K562 (cell line): ENCODE data around the gene SPATA16. TPM values are rescaled to one million over a fixed set of nuclear protein-coding genes. Genes with fewer than 3 reads are reported as not detected.
A peak's percentile ranks its signal among the peaks of the same experiment; 100 is the strongest.

Experiments used
- ATAC-seq: fragments of 200-7000 bp; cut with Tn5 transposase; 3 replicates; pipeline ENCODE4 v1.9.1; 2020; ENCODE audit warnings: moderate library complexity
- BruUV-seq: library from RNA; stranded (reverse); fragments of 400-500 nt; replicated peaks from 2 replicates; lab custom pipeline; 2021; lab: Mats Ljungman, UMichigan
- CTCF ChIA-PET: fragments of 300-600 bp; formaldehyde crosslinking; extraction: SDS; loops from one replicate; lab custom pipeline; 2021; ENCODE audit warnings: low intra/inter-chr PET ratio; lab: Yijun Ruan, JAX
- POLR2A ChIA-PET: fragments of 300-600, 350-650 bp; sonication (Branson Sonifier 250); formaldehyde crosslinking; extraction: SDS; loops from one replicate; lab custom pipeline; 2021; ENCODE audit warnings: antibody characterized with exemption, inconsistent platforms; lab: Yijun Ruan, JAX
- DNase-seq, 4 experiments: peaks; one replicate each; pipeline versions ENCODE4 v3.0.0 to v3.0.0-alpha.2; 2011 to 2018; ENCODE audit warnings: low spot score in 3 of 4, mixed read lengths in 3 of 4; ENCODE audit errors: extremely low read depth in 1 of 4
- FAIRE-seq: peaks from 2 replicates; lab custom pipeline; 2011; peaks lifted over from hg19 to GRCh38; lab: Jason Lieb, UNC
- H2AFZ ChIP-seq: 2 replicates; pipeline ENCODE4 v1.6.0; 2011; ENCODE audit warnings: low read depth, low read length, control low read depth, inconsistent platforms
- H3K27ac ChIP-seq: fragments of 200-600 bp; 3 replicates; pipeline ENCODE4 v1.8.0; 2011; ENCODE audit warnings: low read depth, mild to moderate bottlenecking, control low read depth, inconsistent platforms, low read length, moderate library complexity, mixed read lengths; ENCODE audit errors: extremely low read depth
- H3K27me3 ChIP-seq, 2 experiments: fragments of 300-600 bp in 1 of 2; 2 replicates in 1 of 2; 3 replicates in 1 of 2; pipeline versions ENCODE4 v1.6.0 to v1.8.0; 2011; ENCODE audit warnings: inconsistent platforms in 2 of 2, low read length in 2 of 2, mild to moderate bottlenecking in 1 of 2, mixed read lengths in 1 of 2, moderate library complexity in 1 of 2; ENCODE audit not compliant: control insufficient read depth in 2 of 2, insufficient read depth in 2 of 2
- H3K36me3 ChIP-seq: fragments of 300-600 bp; 3 replicates; pipeline ENCODE4 v1.8.0; 2011; ENCODE audit warnings: mild to moderate bottlenecking, low read length, inconsistent platforms; ENCODE audit not compliant: control insufficient read depth, insufficient read depth
- H3K4me1 ChIP-seq, 2 experiments: fragments of 200-600 bp in 1 of 2; replicated peaks in 1 of 2; 2 replicates in 1 of 2; 3 replicates in 1 of 2; pipeline versions ENCODE4 v1.5.1 to v1.8.0; 2011; ENCODE audit warnings: inconsistent platforms in 2 of 2, low read length in 2 of 2, mild to moderate bottlenecking in 1 of 2, mixed read lengths in 1 of 2, moderate library complexity in 1 of 2; ENCODE audit not compliant: control insufficient read depth in 2 of 2, insufficient read depth in 2 of 2
- H3K4me2 ChIP-seq: 2 replicates; pipeline ENCODE4 v1.6.1; 2011; ENCODE audit warnings: low read length, control low read depth, inconsistent platforms, mixed read lengths; ENCODE audit not compliant: insufficient read depth
- H3K4me3 ChIP-seq: fragments of 200-600 bp; sonication (generic), shearing (Covaris generic); 2 replicates; pipeline ENCODE4 v1.5.1; 2016; ENCODE audit warnings: control low read depth, inconsistent platforms
- H3K79me2 ChIP-seq: fragments of 200-600 bp; 3 replicates; pipeline ENCODE4 v1.8.0; 2011; ENCODE audit warnings: low read length, inconsistent platforms; ENCODE audit not compliant: control insufficient read depth, insufficient read depth
- H3K9ac ChIP-seq, 2 experiments: 2 replicates each; pipeline versions ENCODE4 v1.6.0 to v1.6.1; 2011; ENCODE audit warnings: low read depth in 2 of 2, low read length in 2 of 2, control low read depth in 1 of 2, inconsistent platforms in 1 of 2, mild to moderate bottlenecking in 1 of 2, mixed read lengths in 1 of 2; ENCODE audit not compliant: insufficient read depth in 1 of 2
- H3K9me1 ChIP-seq: one replicate; pipeline ENCODE4 v1.6.0; 2011; ENCODE audit warnings: inconsistent platforms, mild to moderate bottlenecking, low read length, moderate library complexity; ENCODE audit not compliant: control insufficient read depth, insufficient read depth
- H3K9me3 ChIP-seq: replicated peaks from 2 replicates; pipeline ENCODE4 v1.5.1; 2011; ENCODE audit warnings: low read depth, low read length, inconsistent platforms; ENCODE audit not compliant: control insufficient read depth, insufficient read depth
- H4K20me1 ChIP-seq: replicated peaks from 2 replicates; pipeline ENCODE4 v1.6.1; 2011; ENCODE audit warnings: low read length, inconsistent platforms, mixed read lengths; ENCODE audit not compliant: control insufficient read depth, insufficient read depth
- ARID1B ChIP-seq: fragments of 450-650 bp; IDR thresholded peaks from 2 replicates; pipeline ENCODE4 v1.6.1; 2016; ENCODE audit warnings: antibody characterized with exemption, mild to moderate bottlenecking, inconsistent platforms
- CBX8 ChIP-seq: fragments of 200-600 bp; sonication (generic); IDR thresholded peaks from 2 replicates; pipeline ENCODE4 v1.6.1; 2012; ENCODE audit warnings: borderline replicate concordance, mixed run types, low read depth, mild to moderate bottlenecking, moderate library complexity, mixed read lengths, low read length, control low read depth, inconsistent platforms; ENCODE audit not compliant: poor library complexity, severe bottlenecking; ENCODE audit errors: extremely low read depth
- DDX20 ChIP-seq: fragments of 450-650 bp; IDR thresholded peaks from 2 replicates; pipeline ENCODE4 v1.6.1; 2016; ENCODE audit warnings: missing genetic modification characterization, low read depth, mild to moderate bottlenecking, missing compliant biosample characterization, moderate library complexity
- DPF2 ChIP-seq: fragments of 450-650 bp; IDR thresholded peaks from 2 replicates; pipeline ENCODE4 v1.6.1; 2016
- JUN ChIP-seq, 2 experiments: sonication (generic) in 1 of 2; formaldehyde crosslinking in 1 of 2; IDR thresholded peaks; 2 replicates each; pipeline versions ENCODE4 v1.6.1 to v1.8.0; 2012 to 2022; ENCODE audit warnings: borderline replicate concordance in 2 of 2, mild to moderate bottlenecking in 2 of 2, improper control_type of control experiment in 1 of 2, low read depth in 1 of 2, low read length in 1 of 2, missing genetic modification reagents in 1 of 2
- JUND ChIP-seq, 2 experiments: IDR thresholded peaks; 2 replicates in 1 of 2; 3 replicates in 1 of 2; pipeline ENCODE4 v1.6.1; 2011; ENCODE audit warnings: borderline replicate concordance in 2 of 2, low read depth in 2 of 2, low read length in 2 of 2, improper control_type of control experiment in 1 of 2, missing biosample characterization in 1 of 2, missing genetic modification characterization in 1 of 2, missing genetic modification reagents in 1 of 2
- MEF2D ChIP-seq: conservative IDR thresholded peaks from 2 replicates; pipeline ENCODE4 v1.6.1; 2016; ENCODE audit warnings: low read depth, missing genetic modification characterization, missing compliant biosample characterization
- NR2C2 ChIP-seq, 2 experiments: fragments of 200-800 bp in 1 of 2; sonication (Bioruptor generic) in 1 of 2; sonication (generic) in 1 of 2; formaldehyde crosslinking in 1 of 2; IDR thresholded peaks; 2 replicates each; pipeline versions ENCODE4 v1.6.1 to v1.8.0; 2016 to 2022; ENCODE audit warnings: mild to moderate bottlenecking in 1 of 2, missing compliant biosample characterization in 1 of 2, missing genetic modification characterization in 1 of 2, missing genetic modification reagents in 1 of 2
- PHF21A ChIP-seq: fragments of 450-650 bp; IDR thresholded peaks from 2 replicates; pipeline ENCODE4 v1.6.1; 2017; ENCODE audit warnings: low read depth, borderline replicate concordance
- RAD51 ChIP-seq: fragments of 450-650 bp; IDR thresholded peaks from 2 replicates; pipeline ENCODE4 v1.7.1; 2016; ENCODE audit warnings: low read depth, mild to moderate bottlenecking, borderline replicate concordance
- RBM34 ChIP-seq: fragments of 200-400 bp; formaldehyde crosslinking; IDR thresholded peaks from 2 replicates; pipeline ENCODE4 v1.6.1; 2018; ENCODE audit warnings: low read length, borderline replicate concordance; ENCODE audit not compliant: insufficient read depth
- ZNF165 ChIP-seq: fragments of 250-450 bp; sonication (Bioruptor Pico); IDR thresholded peaks from 2 replicates; pipeline ENCODE4 v1.4.0; 2020; ENCODE audit warnings: borderline replicate concordance
- ZNF212 ChIP-seq: fragments of 450-650 bp; formaldehyde crosslinking; IDR thresholded peaks from 2 replicates; pipeline ENCODE4 v1.4.0; 2020; ENCODE audit warnings: mild to moderate bottlenecking
- ZSCAN32 ChIP-seq: fragments of 450-650 bp; formaldehyde crosslinking; IDR thresholded peaks from 2 replicates; pipeline ENCODE4 v1.4.0; 2020; ENCODE audit warnings: mild to moderate bottlenecking, moderate library complexity
- WGBS: fragments of 100-300 bp; shearing (Covaris generic); methylation state at CpG from one replicate; pipeline ENCODE4 v1.1.6; 2016; ENCODE audit warnings: low coverage, mixed read lengths; ENCODE audit not compliant: insufficient coverage; ENCODE audit errors: missing lambda C conversion rate; 5-methylcytosine and 5-hydroxymethylcytosine counted together
- in situ Hi-C: fragments of 300-500 bp; cut with MboI; formaldehyde crosslinking; loops from 4 replicates; pipeline ENCODE4 v1.15.0; 2018; ENCODE audit warnings: inconsistent platforms, mixed read lengths
- intact Hi-C: fragments of 100-400 bp; cut with micrococcal nuclease; formaldehyde crosslinking; loops from 2 replicates; pipeline ENCODE4 v1.14.2; 2022
- polyA plus RNA-seq, 8 experiments: library from polyadenylated mRNA; depleted of rRNA in 4 of 8; stranded (reverse) in 5 of 8; unstranded in 3 of 8; fragments of >200 nt; fragmentation: Nextera tagmentation in 2 of 8; fragmentation: Illumina TruSeq in 1 of 8; extraction: Ambion mirVana in 2 of 8; extraction: Trizol in 1 of 8; gene quantifications; 2 replicates each; pipeline versions ENCODE4 v1.2.1 to v1.2.3, GENCODE V29; 2011 to 2014; ENCODE audit warnings: inconsistent platforms in 1 of 8, missing spikeins in 1 of 8
- total RNA-seq, 7 experiments: library from RNA; depleted of rRNA in 6 of 7; stranded (reverse); fragments of >200 nt in 6 of 7; fragmentation: Illumina TruSeq in 2 of 7; extraction: Trizol in 2 of 7; gene quantifications; 2 replicates each; pipeline versions ENCODE4 v1.2.1 to v1.2.3, GENCODE V29; 2011 to 2021; ENCODE audit warnings: low replicate concordance in 1 of 7
- TF ChIP-seq, protein P1 (sequence below): fragments of 250-450 bp; sonication (Bioruptor Pico); IDR thresholded peaks from 2 replicates; pipeline ENCODE4 v1.5.0; 2021
- TF ChIP-seq, protein P2 (sequence below): conservative IDR thresholded peaks from 2 replicates; pipeline ENCODE4 v1.6.1; 2011; ENCODE audit warnings: low read depth, mild to moderate bottlenecking, low read length; ENCODE audit not compliant: control insufficient read depth

The SPATA16 gene
- total and polyA plus RNA-seq, 9 of the 15 experiments (the other 6 are each of a cell fraction or from before 2014, with no cell fraction given) = not detected

DNA sequence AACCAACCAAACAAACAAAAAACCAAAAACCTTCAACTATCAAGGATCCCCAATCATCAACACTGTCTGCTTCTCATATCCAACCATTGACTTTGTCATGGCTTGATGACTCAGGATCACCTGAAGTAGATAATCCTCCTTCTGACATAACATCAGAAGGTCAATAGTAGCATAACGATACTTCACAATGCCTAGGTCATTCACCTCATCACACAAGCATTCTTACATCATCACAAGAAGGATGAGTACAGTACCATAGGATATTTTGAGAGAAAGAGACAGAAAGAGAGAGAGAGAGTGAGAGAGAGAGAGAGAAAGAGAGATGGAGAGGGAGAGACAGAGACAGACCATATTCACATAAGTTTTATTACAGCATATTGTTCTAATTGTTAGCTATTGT lies 42.1 kb downstream of the SPATA16 start (continued):
- TF ChIP-seq RBM34 = no peak
- TF ChIP-seq DDX20 (tag) = no peak
- no peak for TF ChIP-seq RAD51
- no peak for TF ChIP-seq PHF21A
- no peak for TF ChIP-seq ZNF165 (CRISPR knock-in tag)
- no peak for TF ChIP-seq ZNF212 (CRISPR knock-in tag)

DNA sequence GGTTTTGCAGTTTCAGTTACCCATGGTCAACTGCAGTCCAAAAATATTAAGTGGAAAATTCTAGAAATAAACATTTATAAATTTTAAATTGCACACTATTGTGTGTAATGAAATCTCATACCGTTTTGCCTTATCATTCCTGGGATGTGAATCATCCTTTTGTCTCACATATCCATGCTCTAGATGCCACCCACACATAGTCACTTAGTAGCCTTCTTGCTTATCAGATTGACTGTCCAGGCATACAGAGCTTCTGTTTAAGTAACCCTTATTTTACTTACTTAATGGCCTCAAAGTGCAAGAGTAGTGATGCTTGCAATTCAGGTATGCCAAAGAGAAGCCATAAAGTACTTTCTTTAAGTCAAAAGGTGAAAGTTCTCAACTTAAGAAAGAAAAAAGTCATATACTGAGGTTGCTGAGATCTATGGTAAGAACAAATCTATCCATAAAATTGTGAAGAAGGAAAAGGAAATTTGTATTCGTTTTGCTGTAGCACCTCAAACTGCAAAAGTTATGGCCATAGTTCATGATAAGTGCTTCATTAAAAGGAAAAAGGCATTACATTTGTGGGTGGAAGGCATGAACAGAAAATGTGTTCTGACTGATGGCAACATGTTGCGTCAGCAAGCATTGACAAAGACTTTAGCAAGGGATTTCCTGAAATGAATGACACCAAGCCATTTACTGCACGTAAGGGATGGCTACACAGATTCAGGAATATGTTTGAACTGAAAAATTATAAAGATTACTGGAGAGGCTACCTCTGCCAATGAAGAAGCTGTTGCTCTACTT lies 43.8 kb downstream of the SPATA16 start:
- FAIRE-seq (no peak), ATAC-seq (peak; percentile 47; the same call in 1 of the 3 replicates), DNase-seq (peak in 1 of 4 experiments; percentile 21)
- H3K4me2 ChIP-seq = no peak overlapping the region
- no peaks in the 10 kb centered on the region for H3K9me1 ChIP-seq
- intact Hi-C loops = no loop called here
- no peaks in the 10 kb centered on the region for H4K20me1 ChIP-seq
- H3K4me3 ChIP-seq = no peak overlapping the region
- no peaks in the 10 kb centered on the region for H3K36me3 ChIP-seq
- no TSS peak for BruUV-seq
- H3K79me2 ChIP-seq = no peaks in the 10 kb centered on the region
- H3K27me3 ChIP-seq = no peaks in the 10 kb centered on the region
- in situ Hi-C loops = no loop called here
- CTCF ChIA-PET = interaction anchor here (0.6 kb wide), 1 partner anchor 24 kb away, joined by 4 read pairs; no protein-coding TSS in a partner anchor
- POLR2A ChIA-PET = no interaction called here
- WGBS = 9% methylated on average over 4 of the region's 4 CpGs
- no peaks in the 10 kb centered on the region for H3K4me1 ChIP-seq
- no peak overlapping the region for H2AFZ ChIP-seq
- H3K27ac ChIP-seq = no peak overlapping the region
- no peaks in the 10 kb centered on the region for H3K9me3 ChIP-seq
- H3K9ac ChIP-seq = no peak overlapping the region
- TF ChIP-seq JUN (IDR thresholded peaks at IDR 0.05; ENCODE audit: borderline replicate concordance, low read depth, low read length) = 0 out of 2 replicates have a peak, but pooled peaks have one; percentile 19
- TF ChIP-seq JUN (CRISPR knock-in tag; IDR thresholded peaks at IDR 0.05; ENCODE audit: borderline replicate concordance) = no peak
- TF ChIP-seq ARID1B = peak; percentile 40
- TF ChIP-seq, protein P1, sequence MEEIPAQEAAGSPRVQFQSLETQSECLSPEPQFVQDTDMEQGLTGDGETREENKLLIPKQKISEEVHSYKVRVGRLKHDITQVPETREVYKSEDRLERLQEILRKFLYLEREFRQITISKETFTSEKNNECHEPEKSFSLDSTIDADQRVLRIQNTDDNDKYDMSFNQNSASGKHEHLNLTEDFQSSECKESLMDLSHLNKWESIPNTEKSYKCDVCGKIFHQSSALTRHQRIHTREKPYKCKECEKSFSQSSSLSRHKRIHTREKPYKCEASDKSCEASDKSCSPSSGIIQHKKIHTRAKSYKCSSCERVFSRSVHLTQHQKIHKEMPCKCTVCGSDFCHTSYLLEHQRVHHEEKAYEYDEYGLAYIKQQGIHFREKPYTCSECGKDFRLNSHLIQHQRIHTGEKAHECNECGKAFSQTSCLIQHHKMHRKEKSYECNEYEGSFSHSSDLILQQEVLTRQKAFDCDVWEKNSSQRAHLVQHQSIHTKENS (CRISPR knock-in tag) = no peak
- no peak for TF ChIP-seq NR2C2 (CRISPR knock-in tag; IDR thresholded peaks at IDR 0.05)
- peak; percentile 29; the same call in 1 of the 2 replicates for TF ChIP-seq NR2C2 (tag; IDR thresholded peaks at IDR 0.05)
- TF ChIP-seq, protein P2, sequence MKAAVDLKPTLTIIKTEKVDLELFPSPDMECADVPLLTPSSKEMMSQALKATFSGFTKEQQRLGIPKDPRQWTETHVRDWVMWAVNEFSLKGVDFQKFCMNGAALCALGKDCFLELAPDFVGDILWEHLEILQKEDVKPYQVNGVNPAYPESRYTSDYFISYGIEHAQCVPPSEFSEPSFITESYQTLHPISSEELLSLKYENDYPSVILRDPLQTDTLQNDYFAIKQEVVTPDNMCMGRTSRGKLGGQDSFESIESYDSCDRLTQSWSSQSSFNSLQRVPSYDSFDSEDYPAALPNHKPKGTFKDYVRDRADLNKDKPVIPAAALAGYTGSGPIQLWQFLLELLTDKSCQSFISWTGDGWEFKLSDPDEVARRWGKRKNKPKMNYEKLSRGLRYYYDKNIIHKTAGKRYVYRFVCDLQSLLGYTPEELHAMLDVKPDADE = no peak
- TF ChIP-seq CBX8 = no peak
- TF ChIP-seq MEF2D (tag) = no peak
- no peak for TF ChIP-seq ZSCAN32
- TF ChIP-seq DPF2 = peak; percentile 52; the same call in 1 of the 2 replicates
- TF ChIP-seq JUND (IDR thresholded peaks at IDR 0.05; ENCODE audit: borderline replicate concordance, low read depth, low read length) = peak; percentile 78
- no peak for TF ChIP-seq JUND (tag; IDR thresholded peaks at IDR 0.05; ENCODE audit: borderline replicate concordance, low read depth, low read length)
